HL-60/S4 treated with retinoic acid at 250 ng/mL for 4 days and 3 days (cell line): ENCODE results near the gene SGIP1.

Source experiments
- in situ Hi-C: fragments of 300-500 bp; cut with MboI; formaldehyde crosslinking; loops from 2 replicates; pipeline ENCODE4 v1.7.0; 2022; ENCODE audit warnings: low sequenced_read_pairs

Gene SGIP1

GRCh38 chr1:66520655-66521054 is 13.3 kb upstream of the SGIP1 start:
- in situ Hi-C loops = no loop called here

- in situ Hi-C loops = no loop called here
Observed at GRCh38 chr1:66521721-66522365, 12.1 kb upstream of the SGIP1 start.

- in situ Hi-C loops = no loop called here
Observed at GRCh38 chr1:66523562-66523961, 10.4 kb upstream of the SGIP1 start.

GRCh38 chr1:66525086-66525485 is 8.9 kb upstream of the SGIP1 start:
- in situ Hi-C loops = no loop called here

- in situ Hi-C loops = no loop called here
Observed at GRCh38 chr1:66526036-66526435, 7.9 kb upstream of the SGIP1 start.

GRCh38 chr1:66526991-66527390 is 7.0 kb upstream of the SGIP1 start:
- in situ Hi-C loops = no loop called here

- in situ Hi-C loops = no loop called here
Observed at GRCh38 chr1:66527686-66528085, 6.3 kb upstream of the SGIP1 start.

GRCh38 chr1:66528580-66528979 is 5.4 kb upstream of the SGIP1 start:
- in situ Hi-C loops = no loop called here

GRCh38 chr1:66532214-66532613 is 1.7 kb upstream of the SGIP1 start:
- in situ Hi-C loops = no loop called here

- in situ Hi-C loops = no loop called here
Observed at GRCh38 chr1:66532798-66533783, 862 bp upstream of the SGIP1 start.

GRCh38 chr1:66535061-66535460 is 1.1 kb downstream of the SGIP1 start:
- in situ Hi-C loops = no loop called here

- in situ Hi-C loops = no loop called here
Observed at GRCh38 chr1:66535853-66536252, 1.9 kb downstream of the SGIP1 start.

GRCh38 chr1:66537718-66538117 is 3.8 kb downstream of the SGIP1 start:
- in situ Hi-C loops = no loop called here

- in situ Hi-C loops = no loop called here
Observed at GRCh38 chr1:66539491-66539890, 5.5 kb downstream of the SGIP1 start.

GRCh38 chr1:66540434-66541032 is 6.6 kb downstream of the SGIP1 start:
- in situ Hi-C loops = no loop called here

- in situ Hi-C loops = no loop called here
Observed at GRCh38 chr1:66542314-66542713, 8.4 kb downstream of the SGIP1 start.

- in situ Hi-C loops = no loop called here
Observed at GRCh38 chr1:66542811-66543767, 9.1 kb downstream of the SGIP1 start.

- in situ Hi-C loops = no loop called here
Observed at GRCh38 chr1:66546047-66546810, 12.3 kb downstream of the SGIP1 start.

- in situ Hi-C loops = no loop called here
Observed at GRCh38 chr1:66549017-66549416, 15.1 kb downstream of the SGIP1 start.

- in situ Hi-C loops = no loop called here
Observed at GRCh38 chr1:66550243-66550642, 16.3 kb downstream of the SGIP1 start.
